HepG2 (cell line): Measurements from ENCODE around the gene GNG12. TPM values are rescaled to one million over a fixed set of nuclear protein-coding genes. Genes with fewer than 3 reads are reported as not detected.

ENCODE experiments used
- ARID3A ChIP-seq: IDR thresholded peaks from 2 replicates; pipeline ENCODE4 v1.6.1; 2012; ENCODE audit warnings: low read depth, low read length, improper control_type of control experiment
- ARNT2 ChIP-seq: sonication (generic); formaldehyde crosslinking; IDR thresholded peaks from 2 replicates; pipeline ENCODE4 v1.8.0; 2022; ENCODE audit warnings: mild to moderate bottlenecking, low read depth, missing genetic modification reagents, moderate library complexity
- ATM ChIP-seq: fragments of 450-650 bp; IDR thresholded peaks from 2 replicates; pipeline ENCODE4 v1.7.1; 2017; ENCODE audit warnings: mild to moderate bottlenecking, borderline replicate concordance
- CREM ChIP-seq, 2 experiments: sonication (generic) in 1 of 2; formaldehyde crosslinking in 1 of 2; IDR thresholded peaks; 2 replicates each; pipeline versions ENCODE4 v1.4.0 to v1.6.1; 2016 to 2020; ENCODE audit warnings: antibody characterized with exemption in 1 of 2, mild to moderate bottlenecking in 1 of 2, missing genetic modification reagents in 1 of 2
- GATAD2A ChIP-seq: IDR thresholded peaks from 2 replicates; pipeline ENCODE4 v1.6.1; 2016
- HMGXB4 ChIP-seq, 2 experiments: sonication (generic) in 1 of 2; formaldehyde crosslinking in 1 of 2; IDR thresholded peaks; 2 replicates each; pipeline versions ENCODE4 v1.4.0 to v1.6.1; 2018 to 2020; ENCODE audit warnings: missing genetic modification reagents in 2 of 2, borderline replicate concordance in 1 of 2, low read depth in 1 of 2, mild to moderate bottlenecking in 1 of 2, missing biosample characterization in 1 of 2
- HNF4A ChIP-seq: sonication (generic); formaldehyde crosslinking; IDR thresholded peaks from 2 replicates; pipeline ENCODE4 v1.4.0; 2020; ENCODE audit warnings: missing genetic modification reagents
- JUND ChIP-seq: sonication (generic); formaldehyde crosslinking; IDR thresholded peaks from 2 replicates; pipeline ENCODE4 v1.8.0; 2022; ENCODE audit warnings: mild to moderate bottlenecking, missing genetic modification reagents
- PITX1 ChIP-seq: sonication (generic); formaldehyde crosslinking; IDR thresholded peaks from 2 replicates; pipeline ENCODE4 v1.5.1; 2020; ENCODE audit warnings: mild to moderate bottlenecking, missing genetic modification reagents
- TCF7 ChIP-seq: sonication (generic); IDR thresholded peaks from 2 replicates; pipeline ENCODE4 v1.6.1; 2016; ENCODE audit warnings: antibody characterized with exemption, low read depth
- TEAD2 ChIP-seq: sonication (generic); formaldehyde crosslinking; IDR thresholded peaks from 2 replicates; pipeline ENCODE4 v1.9.0; 2021; ENCODE audit warnings: missing genetic modification reagents
- YEATS2 ChIP-seq: sonication (generic); formaldehyde crosslinking; IDR thresholded peaks from 2 replicates; pipeline ENCODE4 v1.4.0; 2020; ENCODE audit warnings: missing genetic modification reagents, borderline replicate concordance
- ZBTB1 ChIP-seq: sonication (generic); formaldehyde crosslinking; IDR thresholded peaks from 2 replicates; pipeline ENCODE4 v1.4.0; 2020; ENCODE audit warnings: missing genetic modification reagents, borderline replicate concordance
- ZBTB44 ChIP-seq: sonication (generic); formaldehyde crosslinking; IDR thresholded peaks from 2 replicates; pipeline ENCODE4 v1.4.0; 2020; ENCODE audit warnings: missing genetic modification reagents
- ZNF556 ChIP-seq: sonication (generic); formaldehyde crosslinking; IDR thresholded peaks from 2 replicates; pipeline ENCODE4 v1.4.0; 2020; ENCODE audit warnings: mild to moderate bottlenecking, missing genetic modification reagents, borderline replicate concordance
- ZZZ3 ChIP-seq: sonication (generic); formaldehyde crosslinking; IDR thresholded peaks from 2 replicates; pipeline ENCODE4 v1.4.0; 2020; ENCODE audit warnings: missing genetic modification reagents, mild to moderate bottlenecking, borderline replicate concordance
- polyA plus RNA-seq, 8 experiments: library from polyadenylated mRNA; depleted of rRNA in 3 of 8; stranded (reverse) in 7 of 8; unstranded in 1 of 8; fragments of >200 nt; fragmentation: Illumina TruSeq in 4 of 8; extraction: Trizol in 4 of 8; gene quantifications; 2 replicates each; pipeline versions ENCODE4 v1.2.1 to v1.2.3, GENCODE V29; 2011 to 2016; ENCODE audit warnings: low read depth in 4 of 8, missing spikeins in 1 of 8, mixed read lengths in 1 of 8; ENCODE audit not compliant: insufficient read depth in 1 of 8
- total RNA-seq, 5 experiments: library from RNA; depleted of rRNA; stranded (reverse); fragments of >200 nt; fragmentation: Illumina TruSeq; extraction: Trizol; gene quantifications; 2 replicates each; pipeline ENCODE4 v1.2.3, GENCODE V29; 2016; ENCODE audit warnings: low read depth in 1 of 5
- TF ChIP-seq, protein P1 (sequence below): sonication (generic); formaldehyde crosslinking; IDR thresholded peaks from 2 replicates; pipeline ENCODE4 v1.8.1; 2022; ENCODE audit warnings: low read depth, mild to moderate bottlenecking, missing genetic modification reagents
- TF ChIP-seq, protein P2 (sequence below): sonication (generic); formaldehyde crosslinking; IDR thresholded peaks from 2 replicates; pipeline ENCODE4 v1.5.0; 2020; ENCODE audit warnings: missing genetic modification reagents

GNG12 gene
- total and polyA plus RNA-seq, 2 of the 13 experiments (the other 11 are each of a cell fraction or from before 2014, with no cell fraction given), result 0.11 TPM

- no peak for TF ChIP-seq ZNF556
- TF ChIP-seq ZZZ3 (CRISPR knock-in tag), result no peak
- no peak for TF ChIP-seq TEAD2
- TF ChIP-seq ZBTB1, result no peak
- TF ChIP-seq HMGXB4 (CRISPR knock-in tag; IDR thresholded peaks at IDR 0.05; ENCODE audit: borderline replicate concordance in 1 of 2, low read depth in 1 of 2), result no peak; a peak in 1 of 4 replicates
- peak; percentile 96 for TF ChIP-seq HNF4A (CRISPR knock-in tag)
- TF ChIP-seq ZBTB44, result no peak
- no peak for TF ChIP-seq ARID3A
- peak; percentile 57; the same call in 1 of the 2 replicates for TF ChIP-seq GATAD2A (CRISPR knock-in tag)
- peak; percentile 85 for TF ChIP-seq PITX1 (CRISPR knock-in tag)
- peak; percentile 27; the same call in 1 of the 2 replicates for TF ChIP-seq TCF7
- TF ChIP-seq, protein P1, sequence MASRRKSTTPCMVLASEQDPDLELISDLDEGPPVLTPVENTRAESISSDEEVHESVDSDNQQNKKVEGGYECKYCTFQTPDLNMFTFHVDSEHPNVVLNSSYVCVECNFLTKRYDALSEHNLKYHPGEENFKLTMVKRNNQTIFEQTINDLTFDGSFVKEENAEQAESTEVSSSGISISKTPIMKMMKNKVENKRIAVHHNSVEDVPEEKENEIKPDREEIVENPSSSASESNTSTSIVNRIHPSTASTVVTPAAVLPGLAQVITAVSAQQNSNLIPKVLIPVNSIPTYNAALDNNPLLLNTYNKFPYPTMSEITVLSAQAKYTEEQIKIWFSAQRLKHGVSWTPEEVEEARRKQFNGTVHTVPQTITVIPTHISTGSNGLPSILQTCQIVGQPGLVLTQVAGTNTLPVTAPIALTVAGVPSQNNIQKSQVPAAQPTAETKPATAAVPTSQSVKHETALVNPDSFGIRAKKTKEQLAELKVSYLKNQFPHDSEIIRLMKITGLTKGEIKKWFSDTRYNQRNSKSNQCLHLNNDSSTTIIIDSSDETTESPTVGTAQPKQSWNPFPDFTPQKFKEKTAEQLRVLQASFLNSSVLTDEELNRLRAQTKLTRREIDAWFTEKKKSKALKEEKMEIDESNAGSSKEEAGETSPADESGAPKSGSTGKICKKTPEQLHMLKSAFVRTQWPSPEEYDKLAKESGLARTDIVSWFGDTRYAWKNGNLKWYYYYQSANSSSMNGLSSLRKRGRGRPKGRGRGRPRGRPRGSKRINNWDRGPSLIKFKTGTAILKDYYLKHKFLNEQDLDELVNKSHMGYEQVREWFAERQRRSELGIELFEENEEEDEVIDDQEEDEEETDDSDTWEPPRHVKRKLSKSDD (CRISPR knock-in tag), result no peak
- no peak for TF ChIP-seq ATM
- TF ChIP-seq, protein P2, sequence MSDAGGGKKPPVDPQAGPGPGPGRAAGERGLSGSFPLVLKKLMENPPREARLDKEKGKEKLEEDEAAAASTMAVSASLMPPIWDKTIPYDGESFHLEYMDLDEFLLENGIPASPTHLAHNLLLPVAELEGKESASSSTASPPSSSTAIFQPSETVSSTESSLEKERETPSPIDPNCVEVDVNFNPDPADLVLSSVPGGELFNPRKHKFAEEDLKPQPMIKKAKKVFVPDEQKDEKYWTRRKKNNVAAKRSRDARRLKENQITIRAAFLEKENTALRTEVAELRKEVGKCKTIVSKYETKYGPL (CRISPR knock-in tag), result no peak
- TF ChIP-seq YEATS2 (CRISPR knock-in tag), result no peak
- no peak for TF ChIP-seq JUND (CRISPR knock-in tag)
- TF ChIP-seq ARNT2 (CRISPR knock-in tag), result no peak
- TF ChIP-seq CREM (IDR thresholded peaks at IDR 0.05), result peak; percentile 67; the same call in 1 of the 2 replicates
- TF ChIP-seq CREM (CRISPR knock-in tag; IDR thresholded peaks at IDR 0.05), result no peak
Observed at GRCh38 chr1:67760030-67760821, 73.0 kb downstream of the GNG12 start (continued).
